ENCODE results near the gene SLC28A1. TPM values are rescaled to one million over a fixed set of nuclear protein-coding genes. Genes with fewer than 3 reads are reported as not detected.

Gene SLC28A1
- total and polyA plus RNA-seq, 5 experiments from 2014 or later: not detected

- H3K4me3 Mint-ChIP-seq: no peak overlapping the region
- H3K9me3 Mint-ChIP-seq: no peaks in the 10 kb centered on the region
- POLR2A ChIA-PET: no interaction called here
- DNase-seq: peak in 1 of 10 donors; percentile 48
- H3K4me1 Mint-ChIP-seq: peaks cover 0 to 5% (median 0%) of the 10 kb centered on the region in 4 donors
- H3K36me3 Mint-ChIP-seq: no peaks in the 10 kb centered on the region
- H3K27me3 Mint-ChIP-seq: peaks cover 0 to 2% (median 0%) of the 10 kb centered on the region in 5 donors
- ATAC-seq: no peak
- no peak overlapping the region for H3K27ac Mint-ChIP-seq
Observed at GRCh38 chr15:84880822-84881519, 3.5 kb upstream of the SLC28A1 start.

- Mint-ChIP-seq H3K9me3 (no peaks in the 10 kb centered on the region), H3K27ac (no peak overlapping the region), H3K27me3 (peaks cover 0 to 2% (median 0%) of the 10 kb centered on the region in 5 donors), H3K4me3 (no peak overlapping the region), H3K36me3 (no peaks in the 10 kb centered on the region), H3K4me1 (peaks cover 0 to 5% (median 0%) of the 10 kb centered on the region in 4 donors)
- no peak for DNase-seq
- POLR2A ChIA-PET: no interaction called here
- no peak for ATAC-seq
Observed at GRCh38 chr15:84881520-84881830, 3.0 kb upstream of the SLC28A1 start.

GRCh38 chr15:84883466-84883865 lies 996 bp upstream of the SLC28A1 start:
- ATAC-seq: no peak
- no peak for DNase-seq
- Mint-ChIP-seq H3K36me3 (no peaks in the 10 kb centered on the region), H3K27ac (no peak overlapping the region), H3K4me1 (no peaks in the 10 kb centered on the region), H3K27me3 (peaks cover 0 to 2% (median 0%) of the 10 kb centered on the region in 5 donors), H3K9me3 (no peaks in the 10 kb centered on the region), H3K4me3 (no peak overlapping the region)
- POLR2A ChIA-PET: no interaction called here

GRCh38 chr15:84885801-84886200 lies 1.3 kb downstream of the SLC28A1 start:
- Mint-ChIP-seq H3K27me3 (peaks cover 0 to under 1% (median 0%) of the 10 kb centered on the region in 5 donors), H3K9me3 (no peaks in the 10 kb centered on the region), H3K27ac (no peak overlapping the region), H3K4me3 (no peak overlapping the region), H3K36me3 (no peaks in the 10 kb centered on the region), H3K4me1 (no peaks in the 10 kb centered on the region)
- DNase-seq (no peak), ATAC-seq (no peak)
- POLR2A ChIA-PET: no interaction called here

- ATAC-seq (no peak), DNase-seq (no peak)
- peaks cover 0 to 6% (median 2%) of the 10 kb centered on the region in 5 donors for H3K27me3 Mint-ChIP-seq
- POLR2A ChIA-PET: no interaction called here
- no peak overlapping the region for H3K27ac Mint-ChIP-seq
- H3K9me3 Mint-ChIP-seq: no peaks in the 10 kb centered on the region
- H3K4me3 Mint-ChIP-seq: no peak overlapping the region
- H3K4me1 Mint-ChIP-seq: no peaks in the 10 kb centered on the region
- H3K36me3 Mint-ChIP-seq: no peaks in the 10 kb centered on the region
Observed at GRCh38 chr15:84886211-84886983, 1.9 kb downstream of the SLC28A1 start.

GRCh38 chr15:84886984-84887299 lies 2.5 kb downstream of the SLC28A1 start:
- peaks cover 0 to 9% (median 2%) of the 10 kb centered on the region in 5 donors for H3K27me3 Mint-ChIP-seq
- no peaks in the 10 kb centered on the region for H3K36me3 Mint-ChIP-seq
- POLR2A ChIA-PET: no interaction called here
- no peaks in the 10 kb centered on the region for H3K9me3 Mint-ChIP-seq
- no peak for ATAC-seq
- DNase-seq: no peak
- peak overlapping the region in 1 of 10 donors; percentile 88 for H3K27ac Mint-ChIP-seq
- no peaks in the 10 kb centered on the region for H3K4me1 Mint-ChIP-seq
- no peak overlapping the region for H3K4me3 Mint-ChIP-seq

GRCh38 chr15:84887938-84888337 lies 3.5 kb downstream of the SLC28A1 start:
- Mint-ChIP-seq H3K9me3 (no peaks in the 10 kb centered on the region), H3K4me1 (no peaks in the 10 kb centered on the region), H3K27me3 (peaks cover 0 to 9% (median 2%) of the 10 kb centered on the region in 5 donors), H3K27ac (no peak overlapping the region), H3K36me3 (no peaks in the 10 kb centered on the region), H3K4me3 (no peak overlapping the region)
- DNase-seq: no peak
- POLR2A ChIA-PET: no interaction called here
- no peak for ATAC-seq

- DNase-seq: no peak
- Mint-ChIP-seq H3K9me3 (no peaks in the 10 kb centered on the region), H3K27ac (no peak overlapping the region), H3K4me1 (no peaks in the 10 kb centered on the region), H3K36me3 (no peaks in the 10 kb centered on the region), H3K27me3 (peaks cover 0 to 9% (median 2%) of the 10 kb centered on the region in 5 donors), H3K4me3 (no peak overlapping the region)
- POLR2A ChIA-PET: no interaction called here
- no peak for ATAC-seq
Observed at GRCh38 chr15:84888639-84889038, 4.2 kb downstream of the SLC28A1 start.

GRCh38 chr15:84889313-84889990 lies 5.0 kb downstream of the SLC28A1 start:
- POLR2A ChIA-PET: no interaction called here
- peaks cover 0 to 9% (median 2%) of the 10 kb centered on the region in 5 donors for H3K27me3 Mint-ChIP-seq
- ATAC-seq (no peak), DNase-seq (no peak)
- H3K27ac Mint-ChIP-seq: no peak overlapping the region
- H3K36me3 Mint-ChIP-seq: no peaks in the 10 kb centered on the region
- no peak overlapping the region for H3K4me3 Mint-ChIP-seq
- H3K4me1 Mint-ChIP-seq: no peaks in the 10 kb centered on the region
- no peaks in the 10 kb centered on the region for H3K9me3 Mint-ChIP-seq

- POLR2A ChIA-PET: no interaction called here
- Mint-ChIP-seq H3K27ac (no peak overlapping the region), H3K4me1 (no peaks in the 10 kb centered on the region), H3K36me3 (no peaks in the 10 kb centered on the region), H3K27me3 (peaks cover 0 to 9% (median 3%) of the 10 kb centered on the region in 5 donors), H3K4me3 (no peak overlapping the region), H3K9me3 (no peaks in the 10 kb centered on the region)
- ATAC-seq (no peak), DNase-seq (no peak)
Observed at GRCh38 chr15:84889991-84890669, 5.7 kb downstream of the SLC28A1 start.

GRCh38 chr15:84890670-84891162 lies 6.3 kb downstream of the SLC28A1 start:
- POLR2A ChIA-PET: no interaction called here
- Mint-ChIP-seq H3K27ac (peak overlapping the region in 1 of 10 donors; percentile 7), H3K4me1 (no peaks in the 10 kb centered on the region), H3K4me3 (no peak overlapping the region), H3K9me3 (no peaks in the 10 kb centered on the region), H3K27me3 (peaks cover 0 to 9% (median 3%) of the 10 kb centered on the region in 5 donors), H3K36me3 (no peaks in the 10 kb centered on the region)
- ATAC-seq: no peak
- DNase-seq: no peak

GRCh38 chr15:84891339-84891738 lies 6.9 kb downstream of the SLC28A1 start:
- no peak overlapping the region for H3K4me3 Mint-ChIP-seq
- peaks cover 0 to 9% (median 3%) of the 10 kb centered on the region in 5 donors for H3K27me3 Mint-ChIP-seq
- DNase-seq: no peak
- POLR2A ChIA-PET: no interaction called here
- H3K9me3 Mint-ChIP-seq: no peaks in the 10 kb centered on the region
- H3K27ac Mint-ChIP-seq: peak overlapping the region in 1 of 10 donors; percentile 7
- H3K4me1 Mint-ChIP-seq: no peaks in the 10 kb centered on the region
- no peaks in the 10 kb centered on the region for H3K36me3 Mint-ChIP-seq
- no peak for ATAC-seq

All from naive thymus-derived CD8-positive, alpha-beta T cell (primary cell).